Measurements from ENCODE around the gene SCARF1.

GRCh38 chr17:1683459-1683858, 37.9 kb upstream of the SCARF1 start:
- TF ChIP-seq ZC3H10 (CRISPR knock-in tag; IDR thresholded peaks at IDR 0.05) (no peak), CSRNP3 (CRISPR knock-in tag; IDR thresholded peaks at IDR 0.05) (no peak)
